Heart left ventricle (tissue), 13 donors: ENCODE measurements around the gene STRBP.

ENCODE experiments used
- POLR2A ChIP-seq, 2 donors: fragments of 450-650 bp; IDR thresholded peaks; one replicate each; pipeline ENCODE4 v1.6.1; 2017; ENCODE audit warnings: antibody characterized with exemption in 2 of 2, mild to moderate bottlenecking in 2 of 2, moderate library complexity in 2 of 2
- TF ChIP-seq, protein P1 (sequence below), 12 donors: fragments of 200-600 bp; sonication (generic) in 4 of 12; IDR thresholded peaks; one replicate each; pipeline versions ENCODE4 v1.5.0 to v1.8.0; 2018 to 2022; ENCODE audit warnings: antibody characterized with exemption in 12 of 12, mild to moderate bottlenecking in 5 of 12
- donor health status: ischemic (EF 13 %, LVEDD 7.1; RV severe dilation, severe dysfunction).
- donor health status: DM: no; HTN: yes; CAD: no.
- donor health status: DM: no; HTN: no; CAD: no.
- donor health status: ischemic (EF 25% LVEDD 6.9; RV normal size, moderate dysfunction).
- donor health status: ischemic (EF 25% LVEDD 5.7; RV mildly dilated, moderate dysfunction).
- donor health status: ischemic (EF 35%, LVEDD 5.7; RV mildly dilated, moderate dysfunction).
- donor health status: nonischemic (EF 11% LVEDD 7.7; RV severe dilation, severe dysfunction).
- donor health status: DM: yes; HTN: yes; CAD: no.
- donor health status: PGD.
- donor health status: ischemic (EF 29% LVEDD 5.4; RV normal size, mild dysfunction).
- donor health status: nonischemic (EF 23%, LVEDD 6.1; RV moderate dilation, normal function).

DNA sequence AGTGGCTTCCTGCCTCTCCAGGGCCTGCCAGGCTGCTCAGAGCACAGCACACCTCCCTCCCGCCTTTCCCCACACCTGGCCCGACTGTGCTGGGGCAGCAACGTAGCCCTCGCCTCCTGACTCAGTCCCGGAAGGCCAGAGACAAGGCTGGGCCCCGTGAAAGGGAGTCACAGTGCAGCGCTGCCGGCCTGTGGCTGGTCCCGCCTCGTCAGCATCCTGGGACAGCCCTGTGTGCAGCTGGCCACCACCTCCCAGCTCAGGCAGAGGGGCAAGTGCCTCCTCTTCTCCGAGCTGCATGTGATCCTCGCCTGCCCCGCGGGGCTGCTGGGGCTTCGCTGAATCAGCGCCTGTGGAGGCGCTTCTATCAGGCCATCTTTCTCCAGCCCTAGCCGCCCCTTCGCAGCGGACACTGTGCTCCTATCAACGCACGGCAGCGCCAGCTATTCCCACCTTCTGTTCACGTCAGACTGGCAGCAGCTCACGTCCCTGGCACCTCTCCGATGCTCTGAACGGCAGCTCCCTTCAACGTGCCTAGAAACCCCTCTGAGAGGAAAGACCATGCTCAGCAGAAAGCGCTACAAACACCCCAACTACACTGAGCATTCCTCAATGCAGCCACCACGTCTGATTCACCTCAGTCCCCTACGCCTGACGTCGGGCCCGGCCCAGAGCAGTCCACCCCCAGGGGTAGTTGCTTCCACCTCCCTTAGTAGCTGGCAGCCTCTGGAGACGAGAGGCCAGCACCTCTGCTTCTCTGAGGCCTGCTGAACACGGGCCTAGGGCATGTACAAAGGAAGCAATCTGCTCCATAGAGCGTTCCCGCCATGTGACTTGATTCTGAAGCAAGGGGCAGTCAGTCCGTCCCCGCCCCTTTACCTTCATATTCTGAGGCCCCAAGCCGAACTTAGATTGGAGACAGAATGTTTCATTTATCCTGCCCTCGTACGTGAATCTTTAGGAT is 156.1 kb downstream of the STRBP start:
- no peak for TF ChIP-seq POLR2A (IDR thresholded peaks at IDR 0.05)
- TF ChIP-seq, protein P1, sequence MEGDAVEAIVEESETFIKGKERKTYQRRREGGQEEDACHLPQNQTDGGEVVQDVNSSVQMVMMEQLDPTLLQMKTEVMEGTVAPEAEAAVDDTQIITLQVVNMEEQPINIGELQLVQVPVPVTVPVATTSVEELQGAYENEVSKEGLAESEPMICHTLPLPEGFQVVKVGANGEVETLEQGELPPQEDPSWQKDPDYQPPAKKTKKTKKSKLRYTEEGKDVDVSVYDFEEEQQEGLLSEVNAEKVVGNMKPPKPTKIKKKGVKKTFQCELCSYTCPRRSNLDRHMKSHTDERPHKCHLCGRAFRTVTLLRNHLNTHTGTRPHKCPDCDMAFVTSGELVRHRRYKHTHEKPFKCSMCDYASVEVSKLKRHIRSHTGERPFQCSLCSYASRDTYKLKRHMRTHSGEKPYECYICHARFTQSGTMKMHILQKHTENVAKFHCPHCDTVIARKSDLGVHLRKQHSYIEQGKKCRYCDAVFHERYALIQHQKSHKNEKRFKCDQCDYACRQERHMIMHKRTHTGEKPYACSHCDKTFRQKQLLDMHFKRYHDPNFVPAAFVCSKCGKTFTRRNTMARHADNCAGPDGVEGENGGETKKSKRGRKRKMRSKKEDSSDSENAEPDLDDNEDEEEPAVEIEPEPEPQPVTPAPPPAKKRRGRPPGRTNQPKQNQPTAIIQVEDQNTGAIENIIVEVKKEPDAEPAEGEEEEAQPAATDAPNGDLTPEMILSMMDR (IDR thresholded peaks at IDR 0.05) = no peak
